Stimulated activated CD4-positive, alpha-beta T cell treated with anti-CD3 and anti-CD28 coated beads, Interleukin-1b, Interleukin-23, amount 100 ng/mL, for 48 hours (primary cell): ENCODE results near the gene TMEM263.

Source experiments
- DNase-seq: peaks from one replicate; pipeline ENCODE4 v3.0.0-alpha.2; 2020

The TMEM263 gene

DNA sequence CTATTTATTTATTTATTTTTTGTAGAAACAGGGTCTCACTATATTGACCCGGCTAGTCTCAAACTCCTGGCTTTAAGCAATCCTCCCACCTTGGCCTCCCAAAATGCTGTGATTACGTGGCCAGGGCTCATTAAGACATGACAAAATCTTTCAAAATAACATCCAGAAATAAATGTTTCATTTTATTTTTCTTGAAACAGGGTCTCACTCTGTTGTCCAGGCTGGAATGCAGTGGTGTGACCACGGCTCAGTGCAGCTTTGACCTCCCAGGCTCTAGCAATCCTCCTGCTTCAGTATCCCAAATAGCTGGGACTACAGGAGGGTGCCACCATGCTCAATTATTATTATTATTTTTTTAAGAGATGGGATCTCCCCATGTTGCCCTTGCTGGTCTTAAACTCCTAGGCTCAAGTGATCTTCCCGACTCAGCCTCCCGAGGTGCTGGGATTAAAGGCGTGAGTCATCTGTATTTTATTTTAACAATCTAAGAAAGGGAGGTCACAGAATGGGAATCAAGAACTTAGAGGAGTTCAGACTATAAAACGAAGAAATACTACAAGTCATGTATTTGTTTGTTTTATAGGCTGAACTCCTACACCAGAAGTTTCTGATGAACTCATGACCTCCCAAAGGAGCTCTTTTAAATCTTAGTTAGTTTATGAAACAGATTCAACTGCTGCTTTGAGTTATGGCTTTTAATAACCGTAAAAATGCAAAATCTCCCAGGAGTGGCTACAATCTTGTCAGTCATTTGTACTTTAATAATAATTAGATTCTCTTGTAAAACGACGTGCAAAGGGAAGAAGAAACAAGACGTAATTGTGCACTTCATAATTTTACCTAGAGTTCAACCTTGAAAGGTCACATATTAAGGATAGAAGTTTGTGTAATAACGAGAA is 2.1 kb upstream of the TMEM263 start:
- DNase-seq: no peak

- DNase-seq: peak; percentile 2
These were observed 988 bp upstream of the TMEM263 start for GRCh38 chr12:106954462-106955376.

DNA sequence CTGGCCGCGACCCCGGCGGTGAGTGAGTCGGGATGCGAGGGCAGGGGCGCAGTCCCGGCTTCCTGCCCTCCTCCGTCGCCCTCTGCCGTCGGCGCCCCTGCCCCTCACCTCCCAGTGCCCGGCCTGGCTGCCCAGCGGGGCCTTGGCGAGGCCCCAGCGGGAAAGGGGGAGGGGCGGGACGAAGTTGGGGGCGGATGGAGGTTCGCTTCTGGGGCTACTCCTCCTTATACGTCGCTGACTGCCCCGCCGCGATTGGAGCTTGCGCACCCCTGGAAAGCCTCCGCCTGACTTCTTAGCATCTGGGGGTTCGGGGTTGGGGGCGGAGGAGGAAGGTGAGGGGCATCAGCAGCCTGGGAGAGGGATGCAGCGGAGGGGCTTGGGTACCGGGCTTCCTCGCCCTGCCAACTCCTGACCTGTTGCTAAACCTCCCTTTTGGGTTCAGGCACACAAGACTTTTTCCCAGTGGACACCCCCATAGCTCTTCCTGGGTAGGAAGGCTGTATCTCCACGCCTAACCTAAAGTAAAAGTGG is 406 bp downstream of the TMEM263 start:
- peak; percentile 46 for DNase-seq

DNA sequence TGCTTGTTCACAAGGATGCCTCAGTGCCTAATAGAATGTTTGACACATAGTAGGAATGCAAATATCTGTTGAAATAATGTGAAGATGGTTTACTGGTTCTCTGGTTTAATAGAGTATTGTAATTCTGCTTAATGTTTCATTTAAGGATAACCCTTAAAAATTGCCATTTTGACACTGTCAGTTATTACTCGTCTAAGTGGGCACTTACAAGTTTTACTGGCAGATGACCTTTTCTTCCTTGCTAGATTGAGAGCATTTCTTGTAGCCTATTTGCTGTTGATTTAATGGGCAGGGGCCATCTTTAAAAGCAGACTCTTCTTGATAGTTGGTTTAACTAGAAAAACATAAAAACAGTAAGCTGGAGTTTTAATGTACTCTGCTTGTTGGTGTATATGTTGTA is 1.9 kb downstream of the TMEM263 start:
- DNase-seq: no peak

GRCh38 chr12:106960443-106960842 is 4.7 kb downstream of the TMEM263 start:
- DNase-seq: no peak

DNA sequence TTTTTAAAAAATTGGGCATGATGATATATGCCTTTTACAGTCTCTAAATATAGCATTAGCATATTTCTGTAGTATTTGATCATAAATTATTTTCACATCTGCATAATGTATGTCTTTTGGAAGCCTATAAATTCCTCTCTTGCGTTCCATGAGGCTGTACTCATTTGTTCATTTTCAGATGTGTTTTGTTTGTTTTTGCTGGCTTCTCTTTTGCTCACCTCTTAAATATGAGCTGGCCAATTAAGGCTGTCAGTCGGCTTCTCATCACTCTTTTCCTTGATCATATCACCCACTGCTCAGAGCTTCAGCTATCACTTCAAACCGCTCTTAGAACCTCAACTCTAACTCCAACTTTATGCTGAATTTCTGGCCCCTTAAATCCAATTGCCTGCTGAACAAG is 6.6 kb downstream of the TMEM263 start:
- DNase-seq: no peak

DNA sequence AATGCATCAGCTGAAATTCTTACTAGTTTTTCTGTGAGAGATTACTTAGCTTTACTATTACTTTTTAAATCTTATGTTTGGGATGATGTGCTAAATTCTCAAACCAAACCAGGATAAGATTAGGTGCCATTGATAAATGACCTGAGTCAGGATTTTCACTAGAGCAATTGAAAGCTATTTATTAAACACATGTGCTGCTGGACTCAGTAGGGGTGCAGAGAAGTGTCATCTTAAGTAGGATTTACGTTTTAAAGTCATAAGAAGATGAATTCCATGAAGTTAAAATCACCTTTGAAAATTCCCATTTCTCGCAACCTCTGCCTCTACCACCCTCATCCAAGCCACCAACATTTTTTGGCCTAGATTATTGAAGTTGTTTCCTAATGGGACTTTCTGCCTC is 8.8 kb downstream of the TMEM263 start:
- DNase-seq: no peak

- DNase-seq: no peak
These were observed 15.4 kb downstream of the TMEM263 start for GRCh38 chr12:106971065-106971464.

DNA sequence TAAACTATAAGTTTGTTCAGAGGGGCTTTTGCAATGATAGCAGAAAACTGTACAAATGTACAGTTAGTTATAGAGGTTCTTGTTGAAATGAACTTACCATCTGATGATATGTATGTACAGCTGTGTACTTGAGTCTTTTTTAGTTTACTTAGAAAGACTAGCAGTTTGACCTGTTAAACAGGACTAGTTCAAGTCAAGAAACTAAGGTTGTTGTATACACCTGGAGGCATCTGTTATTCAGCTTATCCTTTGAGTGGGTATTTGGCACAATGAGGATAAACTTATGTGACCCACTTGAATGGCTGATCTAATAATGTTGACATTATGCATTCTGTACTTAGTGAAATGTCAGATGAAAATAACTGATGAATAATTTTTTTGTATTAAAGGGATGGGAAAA is 17.8 kb downstream of the TMEM263 start:
- DNase-seq: no peak

DNA sequence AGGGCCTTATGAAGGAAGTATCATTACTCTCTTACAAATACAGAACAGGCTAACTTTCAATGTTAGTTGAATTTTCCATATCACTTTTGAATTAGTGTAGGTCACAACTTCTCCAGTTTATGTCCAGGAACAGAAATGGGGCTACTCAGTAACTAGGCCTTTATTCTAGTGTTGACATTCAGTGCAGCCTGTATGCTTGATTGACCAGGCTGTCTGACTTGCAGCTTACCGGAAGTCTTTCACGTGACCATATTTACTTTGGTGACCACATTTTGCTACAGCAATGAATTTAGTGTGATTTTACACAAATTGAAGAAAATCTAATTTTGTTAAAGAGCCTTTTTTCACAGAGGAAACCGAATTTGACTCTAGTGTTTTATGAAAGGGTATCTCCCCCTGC is 18.8 kb downstream of the TMEM263 start:
- no peak for DNase-seq

DNA sequence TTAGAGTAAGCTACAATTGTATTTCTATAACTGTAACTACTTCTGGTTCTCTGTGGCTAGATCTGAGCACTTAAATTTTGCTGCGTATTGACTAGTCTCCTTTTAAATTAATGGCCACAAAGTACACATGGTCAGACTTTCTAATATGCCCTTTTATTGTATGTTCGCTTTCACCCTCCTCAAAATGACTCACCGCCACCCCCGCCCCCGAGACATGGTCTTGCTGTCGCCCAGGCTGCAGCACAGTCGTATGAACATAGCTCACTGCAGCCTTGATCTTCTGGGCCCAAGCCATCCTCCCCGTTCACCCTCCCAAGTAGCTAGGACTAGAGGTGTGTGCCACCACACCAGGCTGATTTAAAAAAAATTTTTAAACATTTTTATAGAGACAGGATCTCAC is 19.4 kb downstream of the TMEM263 start:
- no peak for DNase-seq

GRCh38 chr12:106975993-106976658 is 20.4 kb downstream of the TMEM263 start:
- DNase-seq: no peak

GRCh38 chr12:106976668-106977067 is 21.0 kb downstream of the TMEM263 start:
- no peak for DNase-seq

- no peak for DNase-seq
These were observed 22.5 kb downstream of the TMEM263 start for GRCh38 chr12:106978035-106978800.

DNA sequence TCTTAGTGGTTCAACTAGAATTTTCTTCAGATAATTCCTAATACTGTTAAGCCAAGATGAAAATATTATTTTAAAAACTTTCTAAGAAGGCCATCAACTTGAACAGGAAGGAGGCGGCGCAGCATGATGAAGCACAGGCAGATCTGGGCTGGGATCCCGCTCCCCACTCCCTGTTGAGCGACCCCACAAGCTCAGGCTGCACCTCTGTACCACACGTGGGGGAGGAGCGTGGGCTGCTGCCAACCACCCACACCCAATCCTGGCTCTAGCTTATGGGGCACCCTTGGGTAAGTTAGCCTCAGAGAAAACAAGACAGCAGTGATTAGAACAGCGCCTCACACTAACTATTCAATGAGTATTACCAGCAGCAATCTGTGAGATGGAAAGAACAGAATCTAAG is 25.2 kb downstream of the TMEM263 start:
- DNase-seq: no peak

DNA sequence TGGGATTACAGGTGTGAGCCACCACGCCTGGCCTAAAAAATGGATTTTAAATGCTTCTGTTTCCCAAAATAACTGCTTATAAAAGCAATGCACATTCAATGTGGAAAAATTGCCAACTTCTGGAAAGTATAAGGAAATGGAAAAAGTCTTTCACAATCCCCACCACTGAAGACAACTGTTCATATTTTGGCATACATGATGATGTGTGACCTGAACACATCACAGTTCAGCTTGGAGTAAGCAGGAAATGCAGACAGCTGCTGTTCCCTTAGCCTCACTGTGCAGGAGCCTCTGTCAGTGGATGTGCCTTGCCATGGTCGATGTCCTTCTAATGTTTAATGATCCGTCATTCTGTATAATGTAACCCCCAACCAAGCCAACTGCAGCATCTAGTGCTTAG is 26.1 kb downstream of the TMEM263 start:
- no peak for DNase-seq

DNA sequence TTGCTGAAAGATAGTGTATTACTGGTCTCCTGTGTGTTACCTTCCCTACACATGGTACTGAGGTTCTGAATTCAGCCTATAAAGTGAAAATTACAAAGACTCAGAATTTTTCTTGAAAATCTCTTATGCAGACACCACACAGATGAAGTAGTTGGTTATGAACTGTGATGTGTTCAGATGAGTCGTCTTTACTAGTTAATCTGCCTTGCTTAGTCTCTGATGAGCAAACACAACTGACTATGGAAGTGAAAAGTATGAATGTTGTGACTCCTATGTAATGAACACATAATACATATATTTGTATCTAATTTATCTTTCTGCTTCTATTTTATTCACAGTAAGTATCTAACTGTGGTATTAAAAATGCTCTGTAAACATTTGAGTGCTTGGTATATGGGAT is 26.5 kb downstream of the TMEM263 start:
- DNase-seq: no peak

GRCh38 chr12:106984588-106985137 is 29.0 kb downstream of the TMEM263 start:
- DNase-seq: peak; percentile 16

GRCh38 chr12:106985479-106985878 is 29.8 kb downstream of the TMEM263 start:
- DNase-seq: no peak

GRCh38 chr12:106986135-106986534 is 30.4 kb downstream of the TMEM263 start:
- DNase-seq: no peak

- peak; percentile 83 for DNase-seq
These were observed 31.1 kb downstream of the TMEM263 start, which contains the start of gene MTERF2 for GRCh38 chr12:106986625-106987389. MTERF2 (minus strand) TSS chr12:106987146; CDS start chr12:106978714, 8,432 bp downstream.
